A549 (cell line): Measurements from ENCODE around the gene CBX3. TPM values are rescaled to one million over a fixed set of nuclear protein-coding genes. Genes with fewer than 3 reads are reported as not detected.

Experiments
- ATAC-seq, 2 experiments: fragments of 200-7000 bp in 1 of 2; fragments of >200 bp in 1 of 2; cut with Nextera tagmentation in 1 of 2; cut with Tn5 transposase in 1 of 2; 3 replicates each; pipeline versions ENCODE4 v1.8.0 to v1.9.1; 2018 to 2020; ENCODE audit warnings: mild to moderate bottlenecking in 1 of 2, moderate library complexity in 1 of 2
- CTCF ChIA-PET: fragments of 300-600 bp; sonication (Branson Sonifier 250); formaldehyde crosslinking; extraction: SDS; loops from one replicate; lab custom pipeline; 2021; ENCODE audit warnings: antibody characterized with exemption, inconsistent platforms; lab: Yijun Ruan, JAX
- POLR2A ChIA-PET: fragments of 350-600 bp; formaldehyde crosslinking; extraction: SDS; loops from one replicate; lab custom pipeline; 2021; ENCODE audit warnings: antibody characterized with exemption, inconsistent platforms; lab: Yijun Ruan, JAX
- DNase-seq, 2 experiments: peaks; one replicate each; pipeline versions ENCODE4 v3.0.0 to v3.0.0-alpha.2; 2011 to 2016; ENCODE audit warnings: low read depth in 1 of 2, low spot score in 1 of 2
- FAIRE-seq: peaks from 2 replicates; lab custom pipeline; 2011; peaks lifted over from hg19 to GRCh38; lab: Jason Lieb, UNC
- H3K27ac ChIP-seq, 2 experiments: fragments of >200 bp; sonication (Bioruptor Twin); formaldehyde crosslinking; 3 replicates each; pipeline ENCODE4 v1.5.1; 2016 to 2017
- H3K4me1 ChIP-seq: fragments of >200 bp; sonication (Bioruptor Twin); formaldehyde crosslinking; 3 replicates; pipeline ENCODE4 v1.6.1; 2016
- H3K4me2 ChIP-seq: fragments of >200 bp; sonication (Bioruptor Twin); formaldehyde crosslinking; 3 replicates; pipeline ENCODE4 v1.6.1; 2016
- H3K4me3 ChIP-seq: fragments of >200 bp; sonication (Bioruptor Twin); formaldehyde crosslinking; 3 replicates; pipeline ENCODE4 v1.5.1; 2016
- H3K9me3 ChIP-seq: fragments of >200 bp; sonication (Bioruptor Twin); formaldehyde crosslinking; 3 replicates; pipeline ENCODE4 v1.6.1; 2016
- ATOH8 ChIP-seq: fragments of 250-450 bp; sonication (Bioruptor Pico); IDR thresholded peaks from 2 replicates; pipeline ENCODE4 v1.5.0; 2020; ENCODE audit warnings: low read depth, mild to moderate bottlenecking, moderate library complexity
- BCL3 ChIP-seq: fragments of >200 bp; sonication (Bioruptor Twin); formaldehyde crosslinking; IDR thresholded peaks from 3 replicates; pipeline ENCODE4 v1.6.1; 2016
- CEBPB ChIP-seq, 2 experiments: fragments of >200 bp in 1 of 2; sonication (Bioruptor Twin) in 1 of 2; formaldehyde crosslinking in 1 of 2; IDR thresholded peaks; 2 replicates each; pipeline ENCODE4 v1.6.1; 2012 to 2016
- FOSB ChIP-seq: fragments of 250-450 bp; sonication (Bioruptor Pico); IDR thresholded peaks from 2 replicates; pipeline ENCODE4 v1.5.0; 2020; ENCODE audit warnings: mild to moderate bottlenecking, moderate library complexity
- HES2 ChIP-seq: fragments of >200 bp; sonication (Bioruptor Twin); formaldehyde crosslinking; IDR thresholded peaks from 2 replicates; pipeline ENCODE4 v1.6.1; 2016
- HOXA7 ChIP-seq: fragments of 250-450 bp; sonication (Bioruptor Pico); IDR thresholded peaks from 2 replicates; pipeline ENCODE4 v1.5.0; 2020; ENCODE audit warnings: mild to moderate bottlenecking, moderate library complexity
- HOXB5 ChIP-seq: fragments of 250-450 bp; sonication (Bioruptor Pico); IDR thresholded peaks from 2 replicates; pipeline ENCODE4 v1.5.0; 2020; ENCODE audit warnings: mild to moderate bottlenecking, moderate library complexity
- JUN ChIP-seq, 2 experiments: fragments of >200 bp; sonication (Bioruptor Twin); formaldehyde crosslinking; IDR thresholded peaks; 2 replicates in 1 of 2; 3 replicates in 1 of 2; pipeline ENCODE4 v1.6.1; 2016 to 2017
- JUNB ChIP-seq: fragments of >200 bp; sonication (Bioruptor Twin); formaldehyde crosslinking; IDR thresholded peaks from 2 replicates; pipeline ENCODE4 v1.6.1; 2016
- MAFK ChIP-seq: fragments of 450-650 bp; IDR thresholded peaks from 2 replicates; pipeline ENCODE4 v1.6.1; 2014; ENCODE audit not compliant: partially characterized antibody
- MYC ChIP-seq: IDR thresholded peaks from 2 replicates; pipeline ENCODE4 v1.6.1; 2012; ENCODE audit warnings: mild to moderate bottlenecking, inconsistent platforms, low read length, improper control_type of control experiment, borderline replicate concordance
- NFE2L2 ChIP-seq: fragments of 150-350 bp; conservative IDR thresholded peaks from 2 replicates; pipeline ENCODE4 v1.6.1; 2014; ENCODE audit warnings: low read length
- POLR2AphosphoS2 ChIP-seq: conservative IDR thresholded peaks from 2 replicates; pipeline ENCODE4 v1.6.1; 2012; ENCODE audit warnings: low read length, improper control_type of control experiment, inconsistent platforms
- RARB ChIP-seq: fragments of 250-450 bp; sonication (Bioruptor Pico); IDR thresholded peaks from 2 replicates; pipeline ENCODE4 v1.8.0; 2021; ENCODE audit warnings: mild to moderate bottlenecking, moderate library complexity
- RNF2 ChIP-seq: fragments of 200-600 bp; sonication (generic); IDR thresholded peaks from 2 replicates; pipeline ENCODE4 v1.6.1; 2016; ENCODE audit warnings: low read depth, mild to moderate bottlenecking, antibody characterized with exemption, moderate library complexity, borderline replicate concordance
- SREBF2 ChIP-seq: fragments of 450-650 bp; IDR thresholded peaks from 2 replicates; pipeline ENCODE4 v1.6.1; 2014; ENCODE audit warnings: mild to moderate bottlenecking, moderate library complexity
- TFCP2L1 ChIP-seq: fragments of 250-450 bp; sonication (Bioruptor Pico); IDR thresholded peaks from 2 replicates; pipeline ENCODE4 v1.5.0; 2021; ENCODE audit warnings: mild to moderate bottlenecking
- TP53 ChIP-seq: fragments of 250-450 bp; sonication (Bioruptor Pico); IDR thresholded peaks from 2 replicates; pipeline ENCODE4 v1.5.0; 2021; ENCODE audit warnings: mild to moderate bottlenecking, moderate library complexity
- ZC3H11A ChIP-seq: fragments of 450-650 bp; IDR thresholded peaks from 2 replicates; pipeline ENCODE4 v1.6.1; 2014; ENCODE audit warnings: antibody characterized with exemption, mild to moderate bottlenecking
- WGBS: methylation state at CpG from one replicate; pipeline ENCODE4 v1.1.6; 2017; ENCODE audit errors: missing lambda C conversion rate; 5-methylcytosine and 5-hydroxymethylcytosine counted together
- polyA plus RNA-seq, 4 experiments: library from polyadenylated mRNA; depleted of rRNA in 3 of 4; stranded (reverse); fragments of >200 nt; fragmentation: RNase III in 1 of 4; extraction: RNeasy Plus Mini Kit Qiagen cat#74134 plus additional on column Dnase treatment in 1 of 4; gene quantifications; 2 replicates in 3 of 4; 3 replicates in 1 of 4; pipeline ENCODE4 v1.2.3, GENCODE V29; 2011 to 2017
- TF ChIP-seq, protein P1 (sequence below): fragments of 250-450 bp; sonication (Bioruptor Pico); IDR thresholded peaks from 2 replicates; pipeline ENCODE4 v1.5.0; 2021; ENCODE audit warnings: mild to moderate bottlenecking, moderate library complexity, borderline replicate concordance

The CBX3 gene
- polyA plus RNA-seq, 2 of the 4 experiments (the other 2 are of a cell fraction) = 275 to 288 TPM

GRCh38 chr7:26191233-26191973 is 10.1 kb upstream of the CBX3 start:
- peak; percentile 78; the same call in 1 of the 2 replicates for TF ChIP-seq TFCP2L1 (CRISPR knock-in tag)
- TF ChIP-seq TP53 (CRISPR knock-in tag) = peak; percentile 74; the same call in 1 of the 2 replicates
- TF ChIP-seq, protein P1, sequence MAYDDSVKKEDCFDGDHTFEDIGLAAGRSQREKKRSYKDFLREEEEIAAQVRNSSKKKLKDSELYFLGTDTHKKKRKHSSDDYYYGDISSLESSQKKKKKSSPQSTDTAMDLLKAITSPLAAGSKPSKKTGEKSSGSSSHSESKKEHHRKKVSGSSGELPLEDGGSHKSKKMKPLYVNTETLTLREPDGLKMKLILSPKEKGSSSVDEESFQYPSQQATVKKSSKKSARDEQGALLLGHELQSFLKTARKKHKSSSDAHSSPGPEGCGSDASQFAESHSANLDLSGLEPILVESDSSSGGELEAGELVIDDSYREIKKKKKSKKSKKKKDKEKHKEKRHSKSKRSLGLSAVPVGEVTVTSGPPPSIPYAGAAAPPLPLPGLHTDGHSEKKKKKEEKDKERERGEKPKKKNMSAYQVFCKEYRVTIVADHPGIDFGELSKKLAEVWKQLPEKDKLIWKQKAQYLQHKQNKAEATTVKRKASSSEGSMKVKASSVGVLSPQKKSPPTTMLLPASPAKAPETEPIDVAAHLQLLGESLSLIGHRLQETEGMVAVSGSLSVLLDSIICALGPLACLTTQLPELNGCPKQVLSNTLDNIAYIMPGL = 0 out of 2 replicates have a peak, but pooled peaks have one; percentile 51
- no peak for TF ChIP-seq HES2
- no peak for FAIRE-seq
- peak overlapping the region; percentile 75 for H3K4me2 ChIP-seq
- no peaks in the 10 kb centered on the region for H3K9me3 ChIP-seq
- no peak for DNase-seq
- POLR2A ChIA-PET = interaction anchor here (1.3 to 2.8 kb wide), 4 partner anchors 8 to 40 kb away, joined by 3 to 24 read pairs (median 5); partner anchors contain the start of genes CBX3, HNRNPA2B1 and NFE2L3
- peaks cover 98% of the 10 kb centered on the region for H3K4me1 ChIP-seq
- CTCF ChIA-PET = interaction anchor here (0.8 to 5.1 kb wide), 8 partner anchors 9 to 299 kb away, joined by 3 to 46 read pairs (median 6); partner anchors contain the start of gene HNRNPA2B1
- H3K27ac ChIP-seq = no peak overlapping the region
- WGBS = 70% methylated on average over 7 of the region's 7 CpGs
- ATAC-seq = no peak
- no peak overlapping the region for H3K4me3 ChIP-seq

DNA sequence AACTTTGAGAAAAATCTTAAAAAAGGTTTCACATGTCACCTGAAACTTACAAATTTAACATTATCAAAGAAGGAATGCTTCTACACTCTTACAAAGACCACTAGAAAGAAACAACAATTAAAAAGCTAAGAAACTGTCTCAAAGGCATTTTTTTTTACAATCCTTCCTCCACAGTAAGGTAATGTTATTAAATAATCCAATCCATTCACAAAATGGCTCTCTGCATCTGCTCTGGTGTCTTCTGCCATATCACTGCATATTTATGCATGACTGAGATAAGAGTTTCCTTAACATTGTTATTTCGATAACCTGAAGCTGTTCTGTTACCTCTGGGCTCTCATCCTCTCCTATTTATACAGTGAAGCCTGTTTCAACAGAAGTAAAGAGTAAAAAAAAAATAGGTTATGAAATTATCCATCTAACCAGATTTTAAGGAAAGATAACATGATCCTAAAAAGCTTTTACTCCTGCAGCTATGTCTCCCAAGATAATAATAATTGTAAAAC is 9.5 kb upstream of the CBX3 start:
- 67% methylated on average over 1 of the region's 1 CpG for WGBS
- Histone ChIP-seq H3K4me2 (peak overlapping the region; percentile 75), H3K4me1 (peaks cover 98% of the 10 kb centered on the region), H3K4me3 (no peak overlapping the region), H3K27ac (no peak overlapping the region), H3K9me3 (no peaks in the 10 kb centered on the region)
- no peak for FAIRE-seq
- TF ChIP-seq BCL3 = 0 out of 3 replicates have a peak, but pooled peaks have one; percentile 3
- TF ChIP-seq HOXA7 = no peak
- DNase-seq = no peak
- POLR2A ChIA-PET = interaction anchor here (1.3 to 2.8 kb wide), 4 partner anchors 9 to 40 kb away, joined by 3 to 24 read pairs (median 5); partner anchors contain the start of genes CBX3, HNRNPA2B1 and NFE2L3
- CTCF ChIA-PET = interaction anchor here (0.8 to 5.1 kb wide), 6 partner anchors 11 to 299 kb away, joined by 3 to 46 read pairs (median 7); no protein-coding TSS in a partner anchor
- no peak for ATAC-seq

GRCh38 chr7:26192485-26193087 is 9.0 kb upstream of the CBX3 start:
- peaks cover 94% of the 10 kb centered on the region for H3K4me1 ChIP-seq
- TF ChIP-seq JUN (IDR thresholded peaks at IDR 0.05) = no peak
- TF ChIP-seq FOSB (CRISPR knock-in tag) = peak; percentile 83
- no peak for TF ChIP-seq CEBPB (IDR thresholded peaks at IDR 0.05)
- TF ChIP-seq MYC = no peak
- TF ChIP-seq JUNB = no peak
- TF ChIP-seq HOXB5 (CRISPR knock-in tag) = 0 out of 2 replicates have a peak, but pooled peaks have one; percentile 20
- no peak for TF ChIP-seq ZC3H11A
- peak; percentile 80 for TF ChIP-seq TFCP2L1 (CRISPR knock-in tag)
- peak; percentile 86; the same call in 1 of the 2 replicates for TF ChIP-seq RARB (CRISPR knock-in tag)
- no peak for TF ChIP-seq RNF2
- peak; percentile 92 for TF ChIP-seq HOXA7
- TF ChIP-seq SREBF2 = no peak
- 0 out of 2 replicates have a peak, but pooled peaks have one; percentile 59 for TF ChIP-seq ATOH8 (CRISPR knock-in tag)
- TF ChIP-seq NFE2L2 = no peak
- TF ChIP-seq POLR2AphosphoS2 = 0 out of 2 replicates have a peak, but pooled peaks have one; percentile 43
- TF ChIP-seq MAFK = no peak
- TF ChIP-seq, all 56 proteins: peak for 7
- ChIA-PET POLR2A (interaction anchor here (1.7 to 2.8 kb wide), 3 partner anchors 8 to 41 kb away, joined by 4 to 24 read pairs (median 6); partner anchors contain the start of genes CBX3, HNRNPA2B1 and NFE2L3), CTCF (interaction anchor here (0.8 to 5.1 kb wide), 6 partner anchors 12 to 300 kb away, joined by 3 to 46 read pairs (median 7); no protein-coding TSS in a partner anchor)
- 68% methylated on average over 3 of the region's 3 CpGs for WGBS
- no peak for DNase-seq
- Histone ChIP-seq H3K4me2 (peak overlapping the region; percentile 75), H3K4me3 (no peak overlapping the region), H3K27ac (no peak overlapping the region), H3K9me3 (no peaks in the 10 kb centered on the region)
- ATAC-seq = no peak
- FAIRE-seq = no peak
